ENCODE data around the gene DAB1.

DNA sequence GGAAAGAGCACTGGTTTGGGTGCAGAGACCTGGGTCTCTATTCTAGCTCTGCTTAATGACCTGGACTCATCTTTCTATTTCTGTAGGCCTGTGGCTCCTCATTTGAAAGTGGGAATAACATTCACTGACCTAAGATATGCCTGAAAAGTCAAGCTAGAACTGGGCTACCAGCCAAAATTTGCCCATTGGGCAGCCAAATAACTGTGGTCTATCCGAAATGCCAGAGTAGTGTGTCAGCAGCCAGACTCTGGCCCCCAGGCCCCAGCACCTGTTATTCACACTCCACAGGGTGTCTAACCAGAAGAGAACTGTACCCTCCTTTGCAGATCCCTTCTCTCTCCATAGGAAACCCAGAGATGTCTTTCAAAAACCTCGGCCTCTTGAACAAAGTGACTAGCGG is 12.6 kb downstream of the DAB1 start:
- no peak for TF ChIP-seq CTCF (IDR thresholded peaks at IDR 0.05)
- TF ChIP-seq EP300 (IDR thresholded peaks at IDR 0.05; ENCODE audit: low read depth): no peak
- TF ChIP-seq POLR2A (IDR thresholded peaks at IDR 0.05): no peak

All from transverse colon (tissue), 3 donors.